SK-N-SH treated with all-trans-retinoic acid at 6 μM for 48 hours (cell line): ENCODE data around the gene CABLES1.

Source experiments
- ATAC-seq: fragments of 200-7000 bp; cut with Tn5 transposase; 3 replicates; pipeline ENCODE4 v1.9.1; 2020; ENCODE audit warnings: mild to moderate bottlenecking, moderate library complexity
- ARNTL ChIP-seq: fragments of 450-650 bp; formaldehyde crosslinking; IDR thresholded peaks from 2 replicates; pipeline ENCODE4 v1.5.0; 2020; ENCODE audit warnings: low read depth, mild to moderate bottlenecking, moderate library complexity, borderline replicate concordance
- BACH2 ChIP-seq: fragments of 250-450 bp; sonication (Bioruptor Pico); IDR thresholded peaks from 2 replicates; pipeline ENCODE4 v1.9.0; 2021; ENCODE audit warnings: mild to moderate bottlenecking, borderline replicate concordance
- ESRRG ChIP-seq: fragments of 250-450 bp; sonication (Bioruptor Pico); IDR thresholded peaks from 2 replicates; pipeline ENCODE4 v1.6.1; 2021; ENCODE audit warnings: mild to moderate bottlenecking
- ISL1 ChIP-seq: fragments of 250-450 bp; sonication (Bioruptor Pico); IDR thresholded peaks from 2 replicates; pipeline ENCODE4 v2.1.2; 2022; ENCODE audit warnings: mild to moderate bottlenecking, moderate library complexity
- OSR1 ChIP-seq: fragments of 250-450 bp; sonication (Bioruptor Pico); IDR thresholded peaks from 2 replicates; pipeline ENCODE4 v1.8.0; 2022; ENCODE audit warnings: moderate library complexity, mild to moderate bottlenecking, inconsistent platforms
- PPARA ChIP-seq: fragments of 250-450 bp; sonication (Bioruptor Pico); IDR thresholded peaks from 2 replicates; pipeline ENCODE4 v1.5.0; 2020; ENCODE audit warnings: mild to moderate bottlenecking, borderline replicate concordance
- RARB ChIP-seq: fragments of 250-450 bp; sonication (Bioruptor Pico); IDR thresholded peaks from 2 replicates; pipeline ENCODE4 v1.8.0; 2021; ENCODE audit warnings: mild to moderate bottlenecking, moderate library complexity
- SNAI2 ChIP-seq: fragments of 250-450 bp; sonication (Bioruptor Pico); IDR thresholded peaks from 2 replicates; pipeline ENCODE4 v1.5.0; 2020; ENCODE audit warnings: mild to moderate bottlenecking, moderate library complexity
- TCF4 ChIP-seq: fragments of 250-450 bp; sonication (Bioruptor Pico); IDR thresholded peaks from 2 replicates; pipeline ENCODE4 v1.8.0; 2021; ENCODE audit warnings: mild to moderate bottlenecking, moderate library complexity, borderline replicate concordance
- TOX ChIP-seq: fragments of 250-450 bp; sonication (Bioruptor Pico); IDR thresholded peaks from 2 replicates; pipeline ENCODE4 v1.8.0; 2021; ENCODE audit warnings: mild to moderate bottlenecking, moderate library complexity, borderline replicate concordance
- ZFP30 ChIP-seq: fragments of 450-650 bp; formaldehyde crosslinking; IDR thresholded peaks from 2 replicates; pipeline ENCODE4 v1.5.0; 2022; ENCODE audit warnings: mild to moderate bottlenecking, moderate library complexity
- ZNF565 ChIP-seq: fragments of 450-650 bp; formaldehyde crosslinking; conservative IDR thresholded peaks from 2 replicates; pipeline ENCODE4 v1.5.0; 2020; ENCODE audit warnings: low read depth, mild to moderate bottlenecking, moderate library complexity
- ZNF70 ChIP-seq: fragments of 450-650 bp; formaldehyde crosslinking; IDR thresholded peaks from 2 replicates; pipeline ENCODE4 v1.5.0; 2020; ENCODE audit warnings: mild to moderate bottlenecking, moderate library complexity
- ZNF8 ChIP-seq: fragments of 450-650 bp; formaldehyde crosslinking; IDR thresholded peaks from 2 replicates; pipeline ENCODE4 v1.5.0; 2020; ENCODE audit warnings: mild to moderate bottlenecking, moderate library complexity
- TF ChIP-seq, protein P1 (sequence below): fragments of 250-450 bp; sonication (Bioruptor Pico); IDR thresholded peaks from 2 replicates; pipeline ENCODE4 v1.8.0; 2020; ENCODE audit warnings: mild to moderate bottlenecking, moderate library complexity, borderline replicate concordance
- TF ChIP-seq, protein P2 (sequence below): fragments of 250-450 bp; sonication (Bioruptor Pico); IDR thresholded peaks from 2 replicates; pipeline ENCODE4 v1.5.1; 2021; ENCODE audit warnings: mild to moderate bottlenecking, moderate library complexity
- TF ChIP-seq, protein P3 (sequence below): fragments of 250-450 bp; sonication (Bioruptor Pico); IDR thresholded peaks from 2 replicates; pipeline ENCODE4 v1.5.1; 2020; ENCODE audit warnings: low read depth, mild to moderate bottlenecking, moderate library complexity
- TF ChIP-seq, protein P4 (sequence below): fragments of 250-450 bp; sonication (Bioruptor Pico); IDR thresholded peaks from 2 replicates; pipeline ENCODE4 v1.8.0; 2021; ENCODE audit warnings: low read depth, mild to moderate bottlenecking, moderate library complexity, borderline replicate concordance
- TF ChIP-seq, protein P5 (sequence below): fragments of 250-450 bp; sonication (Bioruptor Pico); IDR thresholded peaks from 2 replicates; pipeline ENCODE4 v1.5.0; 2020; ENCODE audit warnings: mild to moderate bottlenecking, moderate library complexity

The CABLES1 gene

DNA sequence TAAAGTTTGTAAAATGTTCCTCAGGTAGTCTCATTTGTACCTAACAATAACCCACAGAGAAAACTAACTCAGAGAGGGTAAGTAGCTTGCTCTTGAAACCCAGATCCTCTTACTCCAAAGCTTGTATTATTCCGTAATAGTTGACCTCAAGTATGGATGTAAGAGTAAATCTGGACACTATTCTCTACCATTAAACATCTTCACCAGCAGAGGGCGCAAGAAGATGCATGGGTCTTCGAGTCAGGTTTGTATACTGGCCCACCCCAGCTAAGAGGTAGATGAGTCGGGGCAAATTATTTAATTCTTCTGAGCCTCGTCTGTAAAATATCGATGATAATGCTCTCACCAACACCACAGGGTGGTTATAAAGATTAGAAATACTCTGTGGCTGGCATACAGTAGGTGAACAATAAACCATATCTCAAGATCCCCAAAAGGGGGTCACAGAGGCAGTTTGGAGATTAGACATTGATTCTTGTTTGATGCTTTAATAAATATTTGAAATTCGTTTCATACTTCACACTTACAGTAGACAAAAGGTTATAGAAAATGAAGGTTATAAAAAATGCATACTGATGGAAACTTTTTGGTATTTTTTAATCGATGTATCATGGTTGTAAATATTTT, 3.5 kb upstream of the CABLES1 start:
- TF ChIP-seq, protein P1, sequence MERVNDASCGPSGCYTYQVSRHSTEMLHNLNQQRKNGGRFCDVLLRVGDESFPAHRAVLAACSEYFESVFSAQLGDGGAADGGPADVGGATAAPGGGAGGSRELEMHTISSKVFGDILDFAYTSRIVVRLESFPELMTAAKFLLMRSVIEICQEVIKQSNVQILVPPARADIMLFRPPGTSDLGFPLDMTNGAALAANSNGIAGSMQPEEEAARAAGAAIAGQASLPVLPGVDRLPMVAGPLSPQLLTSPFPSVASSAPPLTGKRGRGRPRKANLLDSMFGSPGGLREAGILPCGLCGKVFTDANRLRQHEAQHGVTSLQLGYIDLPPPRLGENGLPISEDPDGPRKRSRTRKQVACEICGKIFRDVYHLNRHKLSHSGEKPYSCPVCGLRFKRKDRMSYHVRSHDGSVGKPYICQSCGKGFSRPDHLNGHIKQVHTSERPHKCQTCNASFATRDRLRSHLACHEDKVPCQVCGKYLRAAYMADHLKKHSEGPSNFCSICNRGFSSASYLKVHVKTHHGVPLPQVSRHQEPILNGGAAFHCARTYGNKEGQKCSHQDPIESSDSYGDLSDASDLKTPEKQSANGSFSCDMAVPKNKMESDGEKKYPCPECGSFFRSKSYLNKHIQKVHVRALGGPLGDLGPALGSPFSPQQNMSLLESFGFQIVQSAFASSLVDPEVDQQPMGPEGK (CRISPR knock-in tag): no peak
- TF ChIP-seq BACH2 (CRISPR knock-in tag) (no peak), RARB (CRISPR knock-in tag) (no peak)
- ATAC-seq: peak; percentile 74

DNA sequence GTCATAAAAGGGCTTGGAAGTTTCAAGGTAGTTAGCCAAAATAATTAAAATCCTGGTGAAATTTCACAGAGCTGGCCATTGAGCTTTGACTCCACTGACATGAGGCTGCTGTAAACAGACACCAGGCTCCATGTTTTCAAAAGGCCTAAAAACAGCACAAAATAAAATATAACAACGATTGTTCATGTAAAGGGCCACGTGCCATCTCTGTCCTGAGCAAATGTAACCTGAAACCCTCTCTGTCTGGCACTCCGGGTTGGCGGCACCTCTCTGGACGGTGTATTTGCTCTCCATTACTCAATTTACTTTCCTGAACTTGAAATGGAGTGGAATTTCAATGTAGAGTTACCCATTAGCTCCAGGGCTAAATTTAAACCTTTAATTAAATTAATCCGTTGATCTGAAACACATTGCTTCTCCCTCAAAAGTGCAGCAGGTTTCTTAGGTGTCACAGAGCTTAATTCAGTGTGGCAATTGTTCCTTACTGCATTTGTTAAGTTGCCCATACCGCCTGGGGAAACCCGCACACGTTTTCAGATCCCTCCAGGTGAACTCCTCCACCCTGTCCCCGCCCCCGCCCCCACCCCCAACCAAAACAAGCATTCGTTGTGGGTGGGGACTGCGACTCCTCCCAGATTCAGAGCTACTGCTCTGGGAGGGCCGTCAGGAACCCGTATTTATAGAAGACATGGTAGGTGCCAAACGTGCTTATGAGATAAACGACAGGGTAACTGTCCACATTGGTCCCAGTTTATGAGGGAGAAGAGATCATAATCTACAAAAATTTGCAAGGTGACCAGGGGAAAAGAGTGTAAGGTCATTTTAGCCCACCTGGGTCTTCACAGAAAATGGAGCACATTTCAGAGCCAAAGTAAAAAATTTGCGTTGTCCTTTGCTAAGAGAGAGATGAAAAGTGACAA, 1.2 kb upstream of the CABLES1 start:
- no peak for TF ChIP-seq ZFP30 (CRISPR knock-in tag)
- ATAC-seq: peak; percentile 57

DNA sequence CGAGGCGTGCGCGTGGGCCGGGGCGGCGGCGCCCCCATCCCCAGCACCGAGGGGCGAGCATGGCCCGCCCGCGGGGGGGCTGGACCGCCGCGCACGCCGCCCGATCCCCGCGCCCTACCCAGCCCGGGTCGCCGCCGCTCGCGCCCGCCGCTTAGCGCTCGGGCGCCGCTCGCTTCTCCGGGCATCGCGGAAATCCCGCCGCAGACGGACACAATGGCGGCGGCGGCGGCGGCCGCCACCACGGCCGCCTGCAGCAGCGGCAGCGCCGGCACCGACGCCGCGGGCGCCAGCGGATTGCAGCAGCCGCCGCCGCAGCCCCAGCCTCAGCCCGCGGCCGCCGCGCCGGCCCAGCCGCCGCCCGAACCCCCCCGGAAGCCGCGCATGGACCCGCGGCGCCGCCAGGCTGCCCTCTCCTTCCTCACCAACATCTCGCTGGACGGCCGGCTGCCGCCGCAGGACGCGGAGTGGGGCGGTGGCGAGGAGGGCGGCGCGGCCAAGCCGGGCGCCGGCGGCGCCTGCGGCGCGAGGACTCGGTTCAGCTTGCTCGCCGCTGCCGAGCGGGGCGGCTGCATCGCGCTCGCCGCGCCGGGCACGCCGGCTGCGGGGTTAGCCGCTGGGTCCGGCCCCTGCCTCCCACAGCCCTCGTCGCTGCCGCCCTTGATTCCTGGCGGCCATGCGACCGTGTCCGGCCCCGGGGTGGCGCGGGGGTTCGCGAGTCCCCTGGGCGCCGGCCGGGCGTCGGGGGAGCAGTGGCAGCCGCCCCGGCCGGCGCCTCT, 453 bp downstream of the CABLES1 start:
- peak; percentile 31 for ATAC-seq
- no peak for TF ChIP-seq ZNF565 (CRISPR knock-in tag)
- no peak for TF ChIP-seq TCF4
- no peak for TF ChIP-seq PPARA (CRISPR knock-in tag)
- TF ChIP-seq, protein P2, sequence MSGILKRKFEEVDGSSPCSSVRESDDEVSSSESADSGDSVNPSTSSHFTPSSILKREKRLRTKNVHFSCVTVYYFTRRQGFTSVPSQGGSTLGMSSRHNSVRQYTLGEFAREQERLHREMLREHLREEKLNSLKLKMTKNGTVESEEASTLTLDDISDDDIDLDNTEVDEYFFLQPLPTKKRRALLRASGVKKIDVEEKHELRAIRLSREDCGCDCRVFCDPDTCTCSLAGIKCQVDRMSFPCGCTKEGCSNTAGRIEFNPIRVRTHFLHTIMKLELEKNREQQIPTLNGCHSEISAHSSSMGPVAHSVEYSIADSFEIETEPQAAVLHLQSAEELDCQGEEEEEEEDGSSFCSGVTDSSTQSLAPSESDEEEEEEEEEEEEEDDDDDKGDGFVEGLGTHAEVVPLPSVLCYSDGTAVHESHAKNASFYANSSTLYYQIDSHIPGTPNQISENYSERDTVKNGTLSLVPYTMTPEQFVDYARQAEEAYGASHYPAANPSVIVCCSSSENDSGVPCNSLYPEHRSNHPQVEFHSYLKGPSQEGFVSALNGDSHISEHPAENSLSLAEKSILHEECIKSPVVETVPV (CRISPR knock-in tag): no peak
- TF ChIP-seq TOX (CRISPR knock-in tag): no peak
- TF ChIP-seq, protein P1 (CRISPR knock-in tag): no peak
- no peak for TF ChIP-seq ARNTL (CRISPR knock-in tag)
- no peak for TF ChIP-seq RARB (CRISPR knock-in tag)
- no peak for TF ChIP-seq ZNF8 (CRISPR knock-in tag)

DNA sequence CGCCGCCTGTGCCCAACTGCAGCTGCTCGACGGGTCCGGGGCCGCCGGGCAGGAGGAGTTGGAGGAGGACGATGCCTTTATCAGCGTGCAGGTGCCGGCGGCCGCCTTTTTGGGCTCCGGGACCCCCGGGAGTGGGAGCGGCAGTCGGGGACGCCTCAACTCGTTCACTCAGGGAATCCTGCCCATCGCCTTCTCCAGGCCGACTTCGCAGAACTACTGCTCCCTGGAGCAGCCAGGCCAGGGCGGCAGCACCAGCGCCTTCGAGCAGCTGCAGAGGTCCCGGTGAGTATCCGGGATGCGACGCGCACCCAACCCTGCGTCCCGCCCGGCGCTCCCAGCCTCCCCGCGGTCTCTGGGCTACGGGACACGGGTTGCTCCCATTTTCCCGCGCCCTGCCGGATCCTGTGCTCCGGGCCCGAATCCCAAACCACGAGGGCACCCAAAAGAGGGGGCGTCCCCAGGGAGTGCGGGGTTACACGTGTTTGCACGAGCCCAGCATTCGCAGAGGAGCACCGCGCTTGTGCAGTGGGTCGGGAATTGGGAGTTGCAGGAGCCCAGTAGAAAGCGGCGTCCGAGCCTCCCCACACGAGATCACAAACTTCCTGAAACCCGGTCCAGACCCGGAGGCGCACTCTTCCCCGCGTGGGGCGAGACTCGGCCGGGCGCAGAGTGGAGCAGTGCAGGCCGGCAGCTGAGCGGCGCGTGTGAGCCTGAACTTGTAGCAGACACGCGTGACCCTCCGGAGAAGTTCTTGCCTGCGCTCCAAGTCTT, 1.2 kb downstream of the CABLES1 start:
- no peak for TF ChIP-seq ZNF70 (CRISPR knock-in tag)
- TF ChIP-seq, protein P3, sequence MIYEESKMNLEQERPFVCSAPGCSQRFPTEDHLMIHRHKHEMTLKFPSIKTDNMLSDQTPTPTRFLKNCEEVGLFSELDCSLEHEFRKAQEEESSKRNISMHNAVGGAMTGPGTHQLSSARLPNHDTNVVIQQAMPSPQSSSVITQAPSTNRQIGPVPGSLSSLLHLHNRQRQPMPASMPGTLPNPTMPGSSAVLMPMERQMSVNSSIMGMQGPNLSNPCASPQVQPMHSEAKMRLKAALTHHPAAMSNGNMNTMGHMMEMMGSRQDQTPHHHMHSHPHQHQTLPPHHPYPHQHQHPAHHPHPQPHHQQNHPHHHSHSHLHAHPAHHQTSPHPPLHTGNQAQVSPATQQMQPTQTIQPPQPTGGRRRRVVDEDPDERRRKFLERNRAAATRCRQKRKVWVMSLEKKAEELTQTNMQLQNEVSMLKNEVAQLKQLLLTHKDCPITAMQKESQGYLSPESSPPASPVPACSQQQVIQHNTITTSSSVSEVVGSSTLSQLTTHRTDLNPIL (CRISPR knock-in tag): no peak
- TF ChIP-seq ISL1: no peak
- TF ChIP-seq SNAI2 (CRISPR knock-in tag): no peak
- TF ChIP-seq, protein P4, sequence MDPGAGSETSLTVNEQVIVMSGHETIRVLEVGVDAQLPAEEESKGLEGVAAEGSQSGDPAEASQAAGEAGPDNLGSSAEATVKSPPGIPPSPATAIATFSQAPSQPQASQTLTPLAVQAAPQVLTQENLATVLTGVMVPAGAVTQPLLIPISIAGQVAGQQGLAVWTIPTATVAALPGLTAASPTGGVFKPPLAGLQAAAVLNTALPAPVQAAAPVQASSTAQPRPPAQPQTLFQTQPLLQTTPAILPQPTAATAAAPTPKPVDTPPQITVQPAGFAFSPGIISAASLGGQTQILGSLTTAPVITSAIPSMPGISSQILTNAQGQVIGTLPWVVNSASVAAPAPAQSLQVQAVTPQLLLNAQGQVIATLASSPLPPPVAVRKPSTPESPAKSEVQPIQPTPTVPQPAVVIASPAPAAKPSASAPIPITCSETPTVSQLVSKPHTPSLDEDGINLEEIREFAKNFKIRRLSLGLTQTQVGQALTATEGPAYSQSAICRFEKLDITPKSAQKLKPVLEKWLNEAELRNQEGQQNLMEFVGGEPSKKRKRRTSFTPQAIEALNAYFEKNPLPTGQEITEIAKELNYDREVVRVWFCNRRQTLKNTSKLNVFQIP (CRISPR knock-in tag): no peak
- TF ChIP-seq ESRRG (CRISPR knock-in tag): no peak
- no peak for TF ChIP-seq OSR1 (CRISPR knock-in tag)
- TF ChIP-seq, protein P5, sequence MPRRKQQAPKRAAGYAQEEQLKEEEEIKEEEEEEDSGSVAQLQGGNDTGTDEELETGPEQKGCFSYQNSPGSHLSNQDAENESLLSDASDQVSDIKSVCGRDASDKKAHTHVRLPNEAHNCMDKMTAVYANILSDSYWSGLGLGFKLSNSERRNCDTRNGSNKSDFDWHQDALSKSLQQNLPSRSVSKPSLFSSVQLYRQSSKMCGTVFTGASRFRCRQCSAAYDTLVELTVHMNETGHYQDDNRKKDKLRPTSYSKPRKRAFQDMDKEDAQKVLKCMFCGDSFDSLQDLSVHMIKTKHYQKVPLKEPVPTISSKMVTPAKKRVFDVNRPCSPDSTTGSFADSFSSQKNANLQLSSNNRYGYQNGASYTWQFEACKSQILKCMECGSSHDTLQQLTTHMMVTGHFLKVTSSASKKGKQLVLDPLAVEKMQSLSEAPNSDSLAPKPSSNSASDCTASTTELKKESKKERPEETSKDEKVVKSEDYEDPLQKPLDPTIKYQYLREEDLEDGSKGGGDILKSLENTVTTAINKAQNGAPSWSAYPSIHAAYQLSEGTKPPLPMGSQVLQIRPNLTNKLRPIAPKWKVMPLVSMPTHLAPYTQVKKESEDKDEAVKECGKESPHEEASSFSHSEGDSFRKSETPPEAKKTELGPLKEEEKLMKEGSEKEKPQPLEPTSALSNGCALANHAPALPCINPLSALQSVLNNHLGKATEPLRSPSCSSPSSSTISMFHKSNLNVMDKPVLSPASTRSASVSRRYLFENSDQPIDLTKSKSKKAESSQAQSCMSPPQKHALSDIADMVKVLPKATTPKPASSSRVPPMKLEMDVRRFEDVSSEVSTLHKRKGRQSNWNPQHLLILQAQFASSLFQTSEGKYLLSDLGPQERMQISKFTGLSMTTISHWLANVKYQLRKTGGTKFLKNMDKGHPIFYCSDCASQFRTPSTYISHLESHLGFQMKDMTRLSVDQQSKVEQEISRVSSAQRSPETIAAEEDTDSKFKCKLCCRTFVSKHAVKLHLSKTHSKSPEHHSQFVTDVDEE (CRISPR knock-in tag): no peak
- TF ChIP-seq, protein P1 (CRISPR knock-in tag): no peak
- TF ChIP-seq ZNF8 (CRISPR knock-in tag): no peak
- no peak for ATAC-seq
